DND-41 (cell line): ENCODE measurements around the gene MAGIX.

ENCODE experiments used
- CTCF ChIP-seq: IDR thresholded peaks from 2 replicates; pipeline ENCODE4 v1.5.1; 2012; ENCODE audit warnings: borderline replicate concordance, low read length, moderate library complexity, mild to moderate bottlenecking; ENCODE audit not compliant: poor library complexity, severe bottlenecking; ENCODE audit errors: extremely low read depth
- EZH2 ChIP-seq: IDR thresholded peaks from 3 replicates; pipeline ENCODE4 v1.6.1; 2012; ENCODE audit warnings: borderline replicate concordance, low read depth, mild to moderate bottlenecking, moderate library complexity, low read length, inconsistent platforms; ENCODE audit not compliant: severe bottlenecking

DNA sequence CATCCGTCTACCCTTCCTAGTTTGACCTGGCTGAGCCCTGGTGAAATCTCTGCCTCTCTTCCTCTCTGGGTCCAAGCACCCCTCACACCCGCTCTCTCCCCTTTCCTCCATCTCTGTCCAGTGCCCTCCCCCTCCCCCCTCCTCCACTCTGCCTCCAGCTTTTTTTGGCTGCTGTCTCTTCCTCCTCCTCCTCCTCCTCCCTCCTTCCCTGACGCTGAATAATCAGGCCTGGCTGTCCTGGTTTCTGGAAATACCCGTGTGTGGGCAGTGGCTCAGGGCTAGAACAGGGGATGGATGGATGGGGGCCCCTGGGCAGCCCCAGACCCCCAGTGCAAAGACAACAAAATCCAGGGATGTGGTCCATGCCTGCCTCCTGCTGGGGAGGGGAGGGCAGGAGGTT lies 42.2 kb downstream of the MAGIX start:
- TF ChIP-seq CTCF, result no peak
- TF ChIP-seq EZH2, result no peak
